GM19240 (cell line): Measurements from ENCODE around the gene ACBD6.
"Not testable (repeated sequence)": the region's sequence is repeated elsewhere in the genome, so short reads cannot be mapped to it uniquely, and the experiment has no call there.

Experiments used
- DNase-seq: peaks from one replicate; pipeline ENCODE4 v3.0.0; 2011; ENCODE audit warnings: low spot score; ENCODE audit not compliant: insufficient read length

Gene ACBD6

GRCh38 chr1:180489976-180490375 is 12.4 kb downstream of the ACBD6 start:
- DNase-seq = no peak

GRCh38 chr1:180489313-180489712 is 13.1 kb downstream of the ACBD6 start:
- no peak for DNase-seq

GRCh38 chr1:180488661-180489060 is 13.7 kb downstream of the ACBD6 start:
- DNase-seq = no peak

GRCh38 chr1:180486092-180486491 is 16.3 kb downstream of the ACBD6 start:
- no peak for DNase-seq

- DNase-seq = no peak
These were observed 17.9 kb downstream of the ACBD6 start for GRCh38 chr1:180484490-180484889.

- DNase-seq = no peak
These were observed 19.7 kb downstream of the ACBD6 start for GRCh38 chr1:180482425-180483275.

- no peak for DNase-seq
These were observed 32.3 kb downstream of the ACBD6 start for GRCh38 chr1:180470031-180470430.

- no peak for DNase-seq
These were observed 34.1 kb downstream of the ACBD6 start for GRCh38 chr1:180468311-180468710.

GRCh38 chr1:180462102-180462501 is 40.3 kb downstream of the ACBD6 start:
- no peak for DNase-seq

GRCh38 chr1:180461682-180462081 is 40.7 kb downstream of the ACBD6 start:
- not testable (repeated sequence) for DNase-seq

GRCh38 chr1:180458807-180459206 is 43.6 kb downstream of the ACBD6 start:
- DNase-seq = no peak

GRCh38 chr1:180456191-180456590 is 46.2 kb downstream of the ACBD6 start:
- no peak for DNase-seq

GRCh38 chr1:180451504-180451903 is 50.9 kb downstream of the ACBD6 start:
- DNase-seq = no peak

- DNase-seq = no peak
These were observed 57.9 kb downstream of the ACBD6 start for GRCh38 chr1:180444522-180444921.

- no peak for DNase-seq
These were observed 62.0 kb downstream of the ACBD6 start for GRCh38 chr1:180440335-180440734.

- DNase-seq = no peak
These were observed 66.8 kb downstream of the ACBD6 start for GRCh38 chr1:180435566-180435965.

GRCh38 chr1:180433873-180434272 is 68.5 kb downstream of the ACBD6 start:
- DNase-seq = no peak

GRCh38 chr1:180431683-180432082 is 70.7 kb downstream of the ACBD6 start:
- no peak for DNase-seq

- no peak for DNase-seq
These were observed 73.3 kb downstream of the ACBD6 start for GRCh38 chr1:180428782-180429695.

- no peak for DNase-seq
These were observed 76.4 kb downstream of the ACBD6 start for GRCh38 chr1:180425952-180426351.

- no peak for DNase-seq
These were observed 77.4 kb downstream of the ACBD6 start for GRCh38 chr1:180424848-180425457.

- no peak for DNase-seq
These were observed 80.8 kb downstream of the ACBD6 start for GRCh38 chr1:180421614-180422013.
